Measurements from ENCODE around the gene EXO5. TPM values are rescaled to one million over a fixed set of nuclear protein-coding genes. Genes with fewer than 3 reads are reported as not detected.
A peak's percentile ranks its signal among the peaks of the same experiment; 100 is the strongest.

The EXO5 gene
- total and polyA plus RNA-seq, 2 of the 13 experiments (the other 11 are each of a cell fraction or from before 2014, with no cell fraction given), result 9.9 to 20.5 TPM

- TF ChIP-seq ARID4A (CRISPR knock-in tag; IDR thresholded peaks at IDR 0.05; ENCODE audit: borderline replicate concordance), result peak; percentile 91
- TF ChIP-seq KMT2A (CRISPR knock-in tag; IDR thresholded peaks at IDR 0.05), result no peak
- peak; percentile 14; the same call in 1 of the 2 replicates for TF ChIP-seq FOXC1 (CRISPR knock-in tag; IDR thresholded peaks at IDR 0.05; ENCODE audit: borderline replicate concordance)
- TF ChIP-seq WIZ (CRISPR knock-in tag; IDR thresholded peaks at IDR 0.05), result no peak
- TF ChIP-seq MAFF (IDR thresholded peaks at IDR 0.05; ENCODE audit: low read depth, low read length), result no peak
- TF ChIP-seq ZC3H13 (CRISPR knock-in tag; IDR thresholded peaks at IDR 0.05), result 0 out of 2 replicates have a peak, but pooled peaks have one; percentile 28
- no peak for TF ChIP-seq GATA4 (IDR thresholded peaks at IDR 0.05; ENCODE audit: borderline replicate concordance, low read depth)
- peak; percentile 36; the same call in 1 of the 2 replicates for TF ChIP-seq ZNF792 (CRISPR knock-in tag; IDR thresholded peaks at IDR 0.05)
- no peak for TF ChIP-seq E2F2 (CRISPR knock-in tag; IDR thresholded peaks at IDR 0.05; ENCODE audit: borderline replicate concordance)
- no peak for TF ChIP-seq JUND (CRISPR knock-in tag; IDR thresholded peaks at IDR 0.05)
- TF ChIP-seq FOXM1 (CRISPR knock-in tag; IDR thresholded peaks at IDR 0.05), result no peak
- TF ChIP-seq CBX2 (IDR thresholded peaks at IDR 0.05; ENCODE audit: low read depth, low read length), result no peak
- no peak; the same call in 1 of the 2 replicates for TF ChIP-seq CBX2 (CRISPR knock-in tag; IDR thresholded peaks at IDR 0.05; ENCODE audit: low read depth)
- TF ChIP-seq REXO4 (CRISPR knock-in tag; IDR thresholded peaks at IDR 0.05; ENCODE audit: borderline replicate concordance), result 0 out of 2 replicates have a peak, but pooled peaks have one; percentile 66
- TF ChIP-seq NAIF1 (CRISPR knock-in tag; IDR thresholded peaks at IDR 0.05; ENCODE audit: borderline replicate concordance), result 0 out of 2 replicates have a peak, but pooled peaks have one; percentile 0
- peak; percentile 19; the same call in 1 of the 2 replicates for TF ChIP-seq FOXP4 (CRISPR knock-in tag; IDR thresholded peaks at IDR 0.05)
- TF ChIP-seq PRDM15 (CRISPR knock-in tag; IDR thresholded peaks at IDR 0.05), result no peak
- no peak for TF ChIP-seq XBP1 (CRISPR knock-in tag; IDR thresholded peaks at IDR 0.05)
- TF ChIP-seq ZSCAN9 (CRISPR knock-in tag; IDR thresholded peaks at IDR 0.05; ENCODE audit: borderline replicate concordance), result peak; percentile 17; the same call in 1 of the 2 replicates
These were observed 23.0 kb downstream of the EXO5 start, which contains the start of gene ZNF684 (continued) for GRCh38 chr1:40531381-40532061.
